Measurements from ENCODE around the gene MMAB. TPM values are rescaled to one million over a fixed set of nuclear protein-coding genes. Genes with fewer than 3 reads are reported as not detected.

MMAB gene
- total RNA-seq, 1 experiment from 2014 or later: 83.0 TPM

DNA sequence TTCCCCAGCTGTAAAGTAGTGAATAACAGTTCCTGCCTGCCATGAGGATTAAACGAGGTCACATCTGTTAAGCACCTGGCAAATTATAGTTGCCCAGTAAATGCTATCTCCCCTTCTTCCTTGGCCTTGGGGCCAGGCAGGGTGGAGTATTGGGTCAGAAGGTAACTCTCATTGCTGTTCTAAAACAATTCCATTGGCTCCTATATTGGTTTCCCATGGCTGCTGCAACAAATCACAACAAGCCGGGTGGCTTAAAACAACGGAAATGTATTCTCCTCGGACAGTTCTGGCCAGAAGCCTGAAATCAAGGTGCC lies 31.9 kb downstream of the MMAB start:
- ATAC-seq: no peak
- CTCF ChIA-PET: no interaction called here
- H3K27ac ChIP-seq (ENCODE audit: low read length): no peak overlapping the region
- no peaks in the 10 kb centered on the region for H3K27me3 ChIP-seq (ENCODE audit: low read length)
- H3K36me3 ChIP-seq (ENCODE audit: low read depth, low read length): no peaks in the 10 kb centered on the region
- POLR2A ChIA-PET (ENCODE audit: unreplicated experiment): no interaction called here
- DNase-seq: no peak
- no peak overlapping the region for H2AFZ ChIP-seq (ENCODE audit: low read length)
- H3K79me2 ChIP-seq (ENCODE audit: low read length): no peaks in the 10 kb centered on the region
- TF ChIP-seq, protein P1, sequence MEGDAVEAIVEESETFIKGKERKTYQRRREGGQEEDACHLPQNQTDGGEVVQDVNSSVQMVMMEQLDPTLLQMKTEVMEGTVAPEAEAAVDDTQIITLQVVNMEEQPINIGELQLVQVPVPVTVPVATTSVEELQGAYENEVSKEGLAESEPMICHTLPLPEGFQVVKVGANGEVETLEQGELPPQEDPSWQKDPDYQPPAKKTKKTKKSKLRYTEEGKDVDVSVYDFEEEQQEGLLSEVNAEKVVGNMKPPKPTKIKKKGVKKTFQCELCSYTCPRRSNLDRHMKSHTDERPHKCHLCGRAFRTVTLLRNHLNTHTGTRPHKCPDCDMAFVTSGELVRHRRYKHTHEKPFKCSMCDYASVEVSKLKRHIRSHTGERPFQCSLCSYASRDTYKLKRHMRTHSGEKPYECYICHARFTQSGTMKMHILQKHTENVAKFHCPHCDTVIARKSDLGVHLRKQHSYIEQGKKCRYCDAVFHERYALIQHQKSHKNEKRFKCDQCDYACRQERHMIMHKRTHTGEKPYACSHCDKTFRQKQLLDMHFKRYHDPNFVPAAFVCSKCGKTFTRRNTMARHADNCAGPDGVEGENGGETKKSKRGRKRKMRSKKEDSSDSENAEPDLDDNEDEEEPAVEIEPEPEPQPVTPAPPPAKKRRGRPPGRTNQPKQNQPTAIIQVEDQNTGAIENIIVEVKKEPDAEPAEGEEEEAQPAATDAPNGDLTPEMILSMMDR (conservative IDR thresholded peaks at IDR 0.05; ENCODE audit: low read depth, low read length): no peak
- TF ChIP-seq EZH2 (IDR thresholded peaks at IDR 0.05; ENCODE audit: low read length, unreplicated experiment): no peak
- no peak for TF ChIP-seq EZH2phosphoT487 (IDR thresholded peaks at IDR 0.05; ENCODE audit: borderline replicate concordance, low read length)
- no peaks in the 10 kb centered on the region for H3K9me2 ChIP-seq (replicated peaks; ENCODE audit: low read length)
- intact Hi-C loops (cut with micrococcal nuclease): no loop called here
- H3K4me3 ChIP-seq (ENCODE audit: low read length): no peak overlapping the region
- H4K20me1 ChIP-seq (ENCODE audit: low read length): no peaks in the 10 kb centered on the region
- H3K9me3 ChIP-seq (ENCODE audit: low read length): no peaks in the 10 kb centered on the region
- no peaks in the 10 kb centered on the region for H3F3A ChIP-seq (ENCODE audit: low read length, unreplicated experiment)
- H3K4me1 ChIP-seq (ENCODE audit: insufficient read depth, low read length): peaks cover 40% of the 10 kb centered on the region
- no peak overlapping the region for H3K4me2 ChIP-seq (ENCODE audit: low read length)
- no TSS peak for BruUV-seq (replicated peaks)
- no peak overlapping the region for H3K9ac ChIP-seq (ENCODE audit: low read length)

DNA sequence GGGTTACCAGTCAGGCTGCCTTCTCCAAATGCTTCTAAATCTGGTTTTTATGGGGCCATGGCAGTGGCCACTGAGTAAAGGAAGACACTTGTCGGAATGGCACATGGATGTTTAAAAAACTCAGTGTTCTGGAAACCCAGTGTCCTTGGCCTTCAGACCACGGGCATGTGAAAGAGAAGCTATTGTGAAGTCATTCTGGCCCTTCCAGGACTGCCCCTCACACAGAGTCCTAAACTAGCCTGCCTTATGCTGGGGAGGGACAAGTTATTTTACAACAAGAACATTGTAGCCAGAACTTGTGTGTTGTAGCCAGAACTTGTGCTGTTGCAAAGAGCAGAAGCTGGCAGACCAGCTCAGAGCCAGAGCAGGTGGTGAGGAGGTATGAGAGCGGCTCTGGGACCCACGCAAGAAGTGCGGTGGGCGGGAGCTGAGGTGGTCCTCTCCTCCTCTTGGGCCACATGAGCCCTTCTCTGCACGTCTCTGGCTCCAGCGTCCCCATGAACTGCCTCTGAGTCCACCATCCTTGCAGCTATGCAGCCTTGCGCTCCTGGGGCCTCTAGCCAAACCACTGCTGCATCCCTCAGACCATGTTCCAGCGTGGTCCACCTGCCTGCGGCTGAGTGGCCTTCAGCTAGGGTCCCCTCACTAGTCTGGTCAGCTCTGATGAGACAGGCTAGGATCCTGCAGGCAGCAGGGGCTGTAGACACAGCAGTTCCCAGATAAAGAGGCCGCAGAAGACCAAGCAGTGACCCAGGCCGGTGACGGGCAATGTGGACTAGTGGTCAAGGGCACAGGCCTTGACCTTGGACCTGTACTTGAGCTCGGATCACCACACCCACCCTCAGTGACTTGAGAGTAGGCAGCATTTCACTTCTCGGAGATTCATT lies 32.5 kb downstream of the MMAB start:
- no TSS peak for BruUV-seq (replicated peaks)
- no peak overlapping the region for H3K4me3 ChIP-seq (ENCODE audit: low read length)
- H3K36me3 ChIP-seq (ENCODE audit: low read depth, low read length): no peaks in the 10 kb centered on the region
- no peaks in the 10 kb centered on the region for H4K20me1 ChIP-seq (ENCODE audit: low read length)
- no peaks in the 10 kb centered on the region for H3F3A ChIP-seq (ENCODE audit: low read length, unreplicated experiment)
- H3K27me3 ChIP-seq (ENCODE audit: low read length): no peaks in the 10 kb centered on the region
- peaks cover 35% of the 10 kb centered on the region for H3K4me1 ChIP-seq (ENCODE audit: insufficient read depth, low read length)
- ChIA-PET POLR2A (ENCODE audit: unreplicated experiment) (no interaction called here), CTCF (no interaction called here)
- H3K79me2 ChIP-seq (ENCODE audit: low read length): no peaks in the 10 kb centered on the region
- TF ChIP-seq EZH2phosphoT487 (IDR thresholded peaks at IDR 0.05; ENCODE audit: borderline replicate concordance, low read length): no peak
- no peak for TF ChIP-seq EZH2 (IDR thresholded peaks at IDR 0.05; ENCODE audit: low read length, unreplicated experiment)
- TF ChIP-seq, protein P1 (conservative IDR thresholded peaks at IDR 0.05; ENCODE audit: low read depth, low read length): no peak
- H3K9me3 ChIP-seq (ENCODE audit: low read length): no peaks in the 10 kb centered on the region
- H3K4me2 ChIP-seq (ENCODE audit: low read length): no peak overlapping the region
- intact Hi-C loops (cut with micrococcal nuclease): no loop called here
- H3K9me2 ChIP-seq (replicated peaks; ENCODE audit: low read length): no peaks in the 10 kb centered on the region
- ATAC-seq (no peak), DNase-seq (no peak)
- no peak overlapping the region for H3K27ac ChIP-seq (ENCODE audit: low read length)
- no peak overlapping the region for H3K9ac ChIP-seq (ENCODE audit: low read length)
- H2AFZ ChIP-seq (ENCODE audit: low read length): no peak overlapping the region

DNA sequence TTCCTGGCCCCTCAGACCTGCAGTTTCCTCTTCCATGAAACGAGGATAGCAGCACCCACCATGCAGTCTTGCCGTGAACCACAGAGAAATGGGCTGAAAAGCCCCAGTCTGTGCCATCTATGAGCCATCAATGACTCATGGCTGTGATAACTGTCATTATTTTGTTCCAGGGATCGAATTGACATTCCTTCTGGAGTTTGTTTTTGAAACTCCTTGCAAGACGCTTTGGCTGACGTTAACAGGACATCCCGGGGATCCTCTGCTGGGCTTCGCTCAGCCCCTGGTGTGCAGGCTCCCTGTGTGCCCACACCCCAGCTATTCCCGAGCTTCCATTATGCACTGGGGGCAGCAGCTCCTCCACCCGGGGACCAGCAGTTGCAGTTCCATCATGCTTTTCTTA lies 33.8 kb downstream of the MMAB start:
- POLR2A ChIA-PET (ENCODE audit: unreplicated experiment): no interaction called here
- Histone ChIP-seq H2AFZ (ENCODE audit: low read length) (peak overlapping the region; percentile 56), H3K27ac (ENCODE audit: low read length) (peak overlapping the region; percentile 38), H3K79me2 (ENCODE audit: low read length) (no peaks in the 10 kb centered on the region), H3F3A (ENCODE audit: low read length, unreplicated experiment) (no peaks in the 10 kb centered on the region), H3K9me2 (replicated peaks; ENCODE audit: low read length) (no peaks in the 10 kb centered on the region), H3K9ac (ENCODE audit: low read length) (no peak overlapping the region), H3K9me3 (ENCODE audit: low read length) (no peaks in the 10 kb centered on the region), H3K4me1 (ENCODE audit: insufficient read depth, low read length) (peaks cover 22% of the 10 kb centered on the region), H3K4me2 (ENCODE audit: low read length) (peak overlapping the region; percentile 63), H3K36me3 (ENCODE audit: low read depth, low read length) (no peaks in the 10 kb centered on the region), H3K27me3 (ENCODE audit: low read length) (no peaks in the 10 kb centered on the region), H4K20me1 (ENCODE audit: low read length) (no peaks in the 10 kb centered on the region), H3K4me3 (ENCODE audit: low read length) (no peak overlapping the region; the same call in 1 of the 2 replicates)
- no TSS peak for BruUV-seq (replicated peaks)
- peak; percentile 83 for DNase-seq
- intact Hi-C loops (cut with micrococcal nuclease): no loop called here
- TF ChIP-seq, protein P1 (conservative IDR thresholded peaks at IDR 0.05; ENCODE audit: low read depth, low read length): no peak
- no peak for TF ChIP-seq EZH2phosphoT487 (IDR thresholded peaks at IDR 0.05; ENCODE audit: borderline replicate concordance, low read length)
- TF ChIP-seq EZH2 (IDR thresholded peaks at IDR 0.05; ENCODE audit: low read length, unreplicated experiment): no peak
- CTCF ChIA-PET: no interaction called here
- ATAC-seq: peak; percentile 88
